ENCODE measurements around the gene EDEM3. TPM values are rescaled to one million over a fixed set of nuclear protein-coding genes. Genes with fewer than 3 reads are reported as not detected.

Gene EDEM3
- polyA plus RNA-seq, 4 donors: 9.7 to 40.6 (median 13.8) TPM

GRCh38 chr1:184753608-184754475 is 816 bp downstream of the EDEM3 start:
- Histone ChIP-seq H3K27ac (ENCODE audit: low read depth in 1 of 3, low read length in 2 of 3) (peak overlapping the region; percentile 89 to 99 (median 96)), H3K27me3 (ENCODE audit: control insufficient read depth in 3 of 3, insufficient read depth in 3 of 3, low read length in 3 of 3) (no peaks in the 10 kb centered on the region), H3K9me3 (ENCODE audit: control insufficient read depth in 2 of 2, insufficient read depth in 1 of 2, low read depth in 1 of 2, low read length in 1 of 2) (no peaks in the 10 kb centered on the region), H3K4me3 (ENCODE audit: low read depth in 1 of 3, low read length in 3 of 3) (peak overlapping the region; percentile 90 to 98 (median 96)), H3K36me3 (ENCODE audit: control insufficient read depth in 3 of 3, insufficient read depth in 2 of 3, low read depth in 1 of 3, low read length in 3 of 3) (no peaks in the 10 kb centered on the region), H3K4me1 (ENCODE audit: control insufficient read depth in 3 of 3, insufficient read depth in 2 of 3, low read depth in 1 of 3, low read length in 2 of 3) (peaks cover 0 to 4% (median 3%) of the 10 kb centered on the region in 3 donors)
- DNase-seq: peak in 1 of 2 donors; percentile 36
- no peak for FAIRE-seq
- WGBS, 3 donors: 0 to 1% (median 0%) methylated on average over 43 of the region's 43 CpGs

GRCh38 chr1:184753117-184753516 is 1.5 kb downstream of the EDEM3 start:
- no peaks in the 10 kb centered on the region for H3K36me3 ChIP-seq (ENCODE audit: control insufficient read depth in 3 of 3, insufficient read depth in 2 of 3, low read depth in 1 of 3, low read length in 3 of 3)
- peak in 1 of 2 donors; percentile 6 for DNase-seq
- H3K4me1 ChIP-seq (ENCODE audit: control insufficient read depth in 3 of 3, insufficient read depth in 2 of 3, low read depth in 1 of 3, low read length in 2 of 3): peaks cover 0 to 4% (median 3%) of the 10 kb centered on the region in 3 donors
- peak overlapping the region in 2 of 3 donors; percentile 90 to 98 for H3K4me3 ChIP-seq (ENCODE audit: low read depth in 1 of 3, low read length in 3 of 3)
- H3K27ac ChIP-seq (ENCODE audit: low read depth in 1 of 3, low read length in 2 of 3): peak overlapping the region in 1 of 3 donors; percentile 89
- no peaks in the 10 kb centered on the region for H3K27me3 ChIP-seq (ENCODE audit: control insufficient read depth in 3 of 3, insufficient read depth in 3 of 3, low read length in 3 of 3)
- FAIRE-seq: no peak
- WGBS, 3 donors: 13 to 41% (median 35%) methylated on average over 5 of the region's 5 CpGs
- H3K9me3 ChIP-seq (ENCODE audit: control insufficient read depth in 2 of 2, insufficient read depth in 1 of 2, low read depth in 1 of 2, low read length in 1 of 2): no peaks in the 10 kb centered on the region

- Histone ChIP-seq H3K4me3 (ENCODE audit: low read depth in 1 of 3, low read length in 3 of 3) (no peak overlapping the region), H3K36me3 (ENCODE audit: control insufficient read depth in 3 of 3, insufficient read depth in 2 of 3, low read depth in 1 of 3, low read length in 3 of 3) (no peaks in the 10 kb centered on the region), H3K27ac (ENCODE audit: low read depth in 1 of 3, low read length in 2 of 3) (peak overlapping the region; percentile 45 to 89 (median 55)), H3K4me1 (ENCODE audit: control insufficient read depth in 3 of 3, insufficient read depth in 2 of 3, low read depth in 1 of 3, low read length in 2 of 3) (peaks cover 0 to 4% (median 3%) of the 10 kb centered on the region in 3 donors), H3K27me3 (ENCODE audit: control insufficient read depth in 3 of 3, insufficient read depth in 3 of 3, low read length in 3 of 3) (no peaks in the 10 kb centered on the region), H3K9me3 (ENCODE audit: control insufficient read depth in 2 of 2, insufficient read depth in 1 of 2, low read depth in 1 of 2, low read length in 1 of 2) (no peaks in the 10 kb centered on the region)
- DNase-seq (peak in 1 of 2 donors; percentile 8), FAIRE-seq (no peak)
- 84 to 87% (median 87%) methylated on average over 2 of the region's 2 CpGs for WGBS, 3 donors
Observed at GRCh38 chr1:184752656-184753055, 2.0 kb downstream of the EDEM3 start.

- Histone ChIP-seq H3K4me1 (ENCODE audit: control insufficient read depth in 3 of 3, insufficient read depth in 2 of 3, low read depth in 1 of 3, low read length in 2 of 3) (peaks cover 2 to 10% (median 8%) of the 10 kb centered on the region in 3 donors), H3K27me3 (ENCODE audit: control insufficient read depth in 3 of 3, insufficient read depth in 3 of 3, low read length in 3 of 3) (no peaks in the 10 kb centered on the region), H3K36me3 (ENCODE audit: control insufficient read depth in 3 of 3, insufficient read depth in 2 of 3, low read depth in 1 of 3, low read length in 3 of 3) (no peaks in the 10 kb centered on the region), H3K4me3 (ENCODE audit: low read depth in 1 of 3, low read length in 3 of 3) (no peak overlapping the region), H3K9me3 (ENCODE audit: control insufficient read depth in 2 of 2, insufficient read depth in 1 of 2, low read depth in 1 of 2, low read length in 1 of 2) (no peaks in the 10 kb centered on the region), H3K27ac (ENCODE audit: low read depth in 1 of 3, low read length in 2 of 3) (no peak overlapping the region)
- FAIRE-seq (no peak), DNase-seq (no peak)
- 72 to 81% (median 75%) methylated on average over 2 of the region's 2 CpGs for WGBS, 3 donors
Observed at GRCh38 chr1:184748740-184749139, 5.9 kb downstream of the EDEM3 start.

- Histone ChIP-seq H3K4me3 (ENCODE audit: low read depth in 1 of 3, low read length in 3 of 3) (no peak overlapping the region), H3K9me3 (ENCODE audit: control insufficient read depth in 2 of 2, insufficient read depth in 1 of 2, low read depth in 1 of 2, low read length in 1 of 2) (no peaks in the 10 kb centered on the region), H3K27ac (ENCODE audit: low read depth in 1 of 3, low read length in 2 of 3) (no peak overlapping the region), H3K36me3 (ENCODE audit: control insufficient read depth in 3 of 3, insufficient read depth in 2 of 3, low read depth in 1 of 3, low read length in 3 of 3) (no peaks in the 10 kb centered on the region), H3K27me3 (ENCODE audit: control insufficient read depth in 3 of 3, insufficient read depth in 3 of 3, low read length in 3 of 3) (no peaks in the 10 kb centered on the region), H3K4me1 (ENCODE audit: control insufficient read depth in 3 of 3, insufficient read depth in 2 of 3, low read depth in 1 of 3, low read length in 2 of 3) (peaks cover 2 to 8% (median 7%) of the 10 kb centered on the region in 3 donors)
- WGBS, 3 donors: 74 to 94% (median 80%) methylated on average over 3 of the region's 3 CpGs
- DNase-seq: no peak
- FAIRE-seq: no peak
Observed at GRCh38 chr1:184747089-184747955, 7.3 kb downstream of the EDEM3 start.

- Histone ChIP-seq H3K4me1 (ENCODE audit: control insufficient read depth in 3 of 3, insufficient read depth in 2 of 3, low read depth in 1 of 3, low read length in 2 of 3) (peaks cover 2 to 7% (median 5%) of the 10 kb centered on the region in 3 donors), H3K27me3 (ENCODE audit: control insufficient read depth in 3 of 3, insufficient read depth in 3 of 3, low read length in 3 of 3) (no peaks in the 10 kb centered on the region), H3K4me3 (ENCODE audit: low read depth in 1 of 3, low read length in 3 of 3) (no peak overlapping the region), H3K27ac (ENCODE audit: low read depth in 1 of 3, low read length in 2 of 3) (peak overlapping the region in 1 of 3 donors; percentile 44), H3K9me3 (ENCODE audit: control insufficient read depth in 2 of 2, insufficient read depth in 1 of 2, low read depth in 1 of 2, low read length in 1 of 2) (no peaks in the 10 kb centered on the region), H3K36me3 (ENCODE audit: control insufficient read depth in 3 of 3, insufficient read depth in 2 of 3, low read depth in 1 of 3, low read length in 3 of 3) (no peaks in the 10 kb centered on the region)
- 18 to 31% (median 23%) methylated on average over 4 of the region's 4 CpGs for WGBS, 3 donors
- FAIRE-seq (no peak), DNase-seq (peak; percentile 16 to 26)
Observed at GRCh38 chr1:184745929-184746638, 8.6 kb downstream of the EDEM3 start.

- H3K36me3 ChIP-seq (ENCODE audit: control insufficient read depth in 3 of 3, insufficient read depth in 2 of 3, low read depth in 1 of 3, low read length in 3 of 3): no peaks in the 10 kb centered on the region
- 78 to 88% (median 86%) methylated on average over 2 of the region's 2 CpGs for WGBS, 3 donors
- no peak overlapping the region for H3K27ac ChIP-seq (ENCODE audit: low read depth in 1 of 3, low read length in 2 of 3)
- H3K4me3 ChIP-seq (ENCODE audit: low read depth in 1 of 3, low read length in 3 of 3): no peak overlapping the region
- H3K27me3 ChIP-seq (ENCODE audit: control insufficient read depth in 3 of 3, insufficient read depth in 3 of 3, low read length in 3 of 3): no peaks in the 10 kb centered on the region
- DNase-seq: no peak
- H3K4me1 ChIP-seq (ENCODE audit: control insufficient read depth in 3 of 3, insufficient read depth in 2 of 3, low read depth in 1 of 3, low read length in 2 of 3): peaks cover 2 to 7% (median 5%) of the 10 kb centered on the region in 3 donors
- no peaks in the 10 kb centered on the region for H3K9me3 ChIP-seq (ENCODE audit: control insufficient read depth in 2 of 2, insufficient read depth in 1 of 2, low read depth in 1 of 2, low read length in 1 of 2)
- FAIRE-seq: no peak
Observed at GRCh38 chr1:184745110-184745509, 9.5 kb downstream of the EDEM3 start.
